Keratinocyte (primary cell): ENCODE data around the gene INSL6. TPM values are rescaled to one million over a fixed set of nuclear protein-coding genes. Genes with fewer than 3 reads are reported as not detected.
"Not testable (repeated sequence)": the region's sequence is repeated elsewhere in the genome, so short reads cannot be mapped to it uniquely, and the experiment has no call there.

Experiments used
- DNase-seq: peaks from one replicate; pipeline ENCODE4 v3.0.0-alpha.2; 2011; ENCODE audit warnings: low read depth, missing footprints, low spot score
- FAIRE-seq: peaks from 2 replicates; lab custom pipeline; 2011; peaks lifted over from hg19 to GRCh38; lab: Jason Lieb, UNC
- H2AFZ ChIP-seq: 2 replicates; pipeline ENCODE4 v1.6.0; 2012; ENCODE audit warnings: low read length, control low read depth, inconsistent platforms; ENCODE audit not compliant: control insufficient read depth
- H3K27ac ChIP-seq: 2 replicates; pipeline ENCODE4 v1.5.1; 2011; ENCODE audit warnings: low read length; ENCODE audit not compliant: control insufficient read depth, insufficient read depth
- H3K27me3 ChIP-seq: 3 replicates; pipeline ENCODE4 v1.6.0; 2011; ENCODE audit warnings: low read length; ENCODE audit not compliant: control insufficient read depth, insufficient read depth; ENCODE audit errors: extremely low read depth
- H3K36me3 ChIP-seq, 2 experiments: 2 replicates in 1 of 2; 3 replicates in 1 of 2; pipeline ENCODE4 v1.5.1; 2011; ENCODE audit warnings: low read length in 2 of 2, mild to moderate bottlenecking in 1 of 2; ENCODE audit not compliant: control insufficient read depth in 2 of 2, insufficient read depth in 2 of 2; ENCODE audit errors: extremely low read depth in 1 of 2
- H3K4me1 ChIP-seq: 3 replicates; pipeline ENCODE4 v1.5.1; 2011; ENCODE audit warnings: low read length; ENCODE audit not compliant: control insufficient read depth, insufficient read depth; ENCODE audit errors: extremely low read depth
- H3K4me2 ChIP-seq: 3 replicates; pipeline ENCODE4 v1.6.0; 2011; ENCODE audit warnings: low read depth, low read length; ENCODE audit not compliant: control insufficient read depth, insufficient read depth; ENCODE audit errors: extremely low read depth
- H3K4me3 ChIP-seq, 3 experiments: fragments of 200-600 bp in 1 of 3; sonication (generic) in 1 of 3; 2 replicates in 2 of 3; 3 replicates in 1 of 3; pipeline ENCODE4 v1.5.1; 2011 to 2016; ENCODE audit warnings: low read length in 3 of 3, mild to moderate bottlenecking in 3 of 3, control low read depth in 2 of 3, inconsistent platforms in 1 of 3, low read depth in 1 of 3, mixed read lengths in 1 of 3, mixed run types in 1 of 3, moderate library complexity in 1 of 3; ENCODE audit not compliant: control insufficient read depth in 2 of 3, insufficient read depth in 2 of 3; ENCODE audit errors: extremely low read depth in 1 of 3
- H3K79me2 ChIP-seq: 2 replicates; pipeline ENCODE4 v1.6.0; 2012; ENCODE audit warnings: low read length; ENCODE audit not compliant: control insufficient read depth, insufficient read depth
- H3K9ac ChIP-seq: 3 replicates; pipeline ENCODE4 v1.6.0; 2011; ENCODE audit warnings: low read length; ENCODE audit not compliant: control insufficient read depth, insufficient read depth; ENCODE audit errors: extremely low read depth
- H3K9me1 ChIP-seq: 3 replicates; pipeline ENCODE4 v1.6.0; 2011; ENCODE audit warnings: low read length; ENCODE audit not compliant: control insufficient read depth, insufficient read depth; ENCODE audit errors: extremely low read depth
- H3K9me3 ChIP-seq: 2 replicates; pipeline ENCODE4 v1.5.1; 2012; ENCODE audit warnings: low read depth, low read length; ENCODE audit not compliant: control insufficient read depth
- H4K20me1 ChIP-seq: 3 replicates; pipeline ENCODE4 v1.6.0; 2011; ENCODE audit warnings: low read length; ENCODE audit not compliant: control insufficient read depth, insufficient read depth; ENCODE audit errors: extremely low read depth
- EZH2 ChIP-seq: IDR thresholded peaks from one replicate; pipeline ENCODE4 v1.6.1; 2012; ENCODE audit warnings: inconsistent platforms, mild to moderate bottlenecking, low read length, moderate library complexity
- dilution Hi-C: fragments of 300-500 bp; cut with MboI; formaldehyde crosslinking; loops from one replicate; pipeline ENCODE4 v1.7.0; 2020; ENCODE audit warnings: low sequenced_read_pairs; ENCODE audit not compliant: extremely low pct_ligation_motif_present
- polyA plus RNA-seq, 5 experiments: library from polyadenylated mRNA; depleted of rRNA in 3 of 5; stranded (reverse) in 3 of 5; stranded (forward) in 1 of 5; unstranded in 1 of 5; fragments of >200 nt; gene quantifications; 1 replicate in 1 of 5; 2 replicates in 3 of 5; 3 replicates in 1 of 5; pipeline versions ENCODE4 v1.2.1 to v1.2.3, GENCODE V29; 2011 to 2012; ENCODE audit warnings: missing spikeins in 2 of 5, low read depth in 1 of 5, low replicate concordance in 1 of 5
- TF ChIP-seq, protein P1 (sequence below), 3 experiments: IDR thresholded peaks in 1 of 3; conservative IDR thresholded peaks in 1 of 3; optimal IDR thresholded peaks in 1 of 3; 2 replicates in 2 of 3; 3 replicates in 1 of 3; pipeline versions ENCODE3 to v1.5.1; 2011; ENCODE audit warnings: low read length in 3 of 3, mild to moderate bottlenecking in 3 of 3, moderate library complexity in 2 of 3, control low read depth in 1 of 3, inconsistent platforms in 1 of 3; ENCODE audit not compliant: insufficient read depth in 2 of 3; ENCODE audit errors: extremely low read depth in 1 of 3

The INSL6 gene
- polyA plus RNA-seq, 1 donor (not counting 4 experiments of a cell fraction or from before 2014, with no cell fraction given): not detected

- Histone ChIP-seq H3K9ac (no peak overlapping the region), H4K20me1 (no peaks in the 10 kb centered on the region), H2AFZ (no peak overlapping the region), H3K4me3 (no peak overlapping the region), H3K4me2 (no peak overlapping the region), H3K79me2 (no peaks in the 10 kb centered on the region), H3K9me3 (no peaks in the 10 kb centered on the region), H3K4me1 (no peaks in the 10 kb centered on the region), H3K36me3 (no peaks in the 10 kb centered on the region), H3K9me1 (no peaks in the 10 kb centered on the region), H3K27me3 (peaks cover 1% of the 10 kb centered on the region), H3K27ac (no peak overlapping the region)
- TF ChIP-seq, protein P1, sequence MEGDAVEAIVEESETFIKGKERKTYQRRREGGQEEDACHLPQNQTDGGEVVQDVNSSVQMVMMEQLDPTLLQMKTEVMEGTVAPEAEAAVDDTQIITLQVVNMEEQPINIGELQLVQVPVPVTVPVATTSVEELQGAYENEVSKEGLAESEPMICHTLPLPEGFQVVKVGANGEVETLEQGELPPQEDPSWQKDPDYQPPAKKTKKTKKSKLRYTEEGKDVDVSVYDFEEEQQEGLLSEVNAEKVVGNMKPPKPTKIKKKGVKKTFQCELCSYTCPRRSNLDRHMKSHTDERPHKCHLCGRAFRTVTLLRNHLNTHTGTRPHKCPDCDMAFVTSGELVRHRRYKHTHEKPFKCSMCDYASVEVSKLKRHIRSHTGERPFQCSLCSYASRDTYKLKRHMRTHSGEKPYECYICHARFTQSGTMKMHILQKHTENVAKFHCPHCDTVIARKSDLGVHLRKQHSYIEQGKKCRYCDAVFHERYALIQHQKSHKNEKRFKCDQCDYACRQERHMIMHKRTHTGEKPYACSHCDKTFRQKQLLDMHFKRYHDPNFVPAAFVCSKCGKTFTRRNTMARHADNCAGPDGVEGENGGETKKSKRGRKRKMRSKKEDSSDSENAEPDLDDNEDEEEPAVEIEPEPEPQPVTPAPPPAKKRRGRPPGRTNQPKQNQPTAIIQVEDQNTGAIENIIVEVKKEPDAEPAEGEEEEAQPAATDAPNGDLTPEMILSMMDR (optimal IDR thresholded peaks at IDR 0.05 in 1 of 3, IDR thresholded peaks at IDR 0.05 in 1 of 3, conservative IDR thresholded peaks at IDR 0.05 in 1 of 3; ENCODE audit: extremely low read depth in 1 of 3, insufficient read depth in 2 of 3, low read length in 3 of 3): peak; percentile 75 to 92 (median 80)
- TF ChIP-seq EZH2: no peak
- DNase-seq (peak; percentile 9), FAIRE-seq (peak; percentile 91)
- dilution Hi-C loops: no loop called here
Observed at GRCh38 chr9:5186416-5187169, 1.2 kb upstream of the INSL6 start.

DNA sequence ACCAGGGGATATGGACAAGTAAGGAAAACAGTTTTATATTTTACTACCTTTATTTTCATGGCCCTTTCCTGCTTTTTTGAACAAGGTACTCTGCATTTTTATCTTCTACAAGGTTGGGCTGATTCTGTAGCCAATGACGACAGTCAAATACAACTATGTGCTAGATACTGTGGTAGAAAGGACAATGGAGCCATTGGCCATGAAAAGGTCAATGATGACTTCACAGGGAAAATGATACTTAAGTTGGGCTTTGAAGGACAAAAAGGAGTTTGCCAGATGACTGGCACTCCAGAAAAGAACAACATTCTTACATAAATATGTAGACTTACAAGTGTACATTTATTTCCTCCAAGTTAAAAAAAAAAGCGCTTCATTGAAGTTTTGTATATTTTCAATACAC lies 663 bp downstream of the INSL6 start:
- DNase-seq: no peak
- Histone ChIP-seq H2AFZ (no peak overlapping the region), H4K20me1 (no peaks in the 10 kb centered on the region), H3K36me3 (no peaks in the 10 kb centered on the region), H3K4me3 (no peak overlapping the region), H3K27ac (no peak overlapping the region), H3K4me2 (no peak overlapping the region), H3K27me3 (no peaks in the 10 kb centered on the region), H3K9ac (no peak overlapping the region), H3K79me2 (no peaks in the 10 kb centered on the region), H3K9me1 (no peaks in the 10 kb centered on the region), H3K4me1 (no peaks in the 10 kb centered on the region), H3K9me3 (no peaks in the 10 kb centered on the region)
- FAIRE-seq: no peak
- TF ChIP-seq, protein P1 (optimal IDR thresholded peaks at IDR 0.05 in 1 of 3, IDR thresholded peaks at IDR 0.05 in 1 of 3, conservative IDR thresholded peaks at IDR 0.05 in 1 of 3; ENCODE audit: extremely low read depth in 1 of 3, insufficient read depth in 2 of 3, low read length in 3 of 3): no peak
- no peak for TF ChIP-seq EZH2
- dilution Hi-C loops: no loop called here

DNA sequence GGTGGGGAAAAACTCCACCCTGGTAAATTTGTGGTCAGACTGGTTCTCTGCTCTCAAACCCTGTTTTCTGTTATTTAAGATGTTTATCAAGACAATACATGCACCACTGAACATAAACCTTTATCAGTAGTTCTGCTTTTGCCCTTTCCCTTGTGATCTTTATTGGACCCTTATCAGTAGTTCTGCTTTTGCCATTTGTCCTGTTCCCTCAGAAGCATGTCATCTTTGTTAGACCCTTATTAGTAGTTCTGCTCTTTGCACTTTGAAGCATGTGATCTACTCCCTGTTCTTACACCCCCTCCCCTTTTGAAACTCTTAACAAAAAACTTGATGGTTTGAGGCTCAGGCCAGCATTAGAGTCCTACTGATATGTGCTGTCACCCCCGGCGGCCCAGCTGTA lies 4.8 kb downstream of the INSL6 start:
- H2AFZ ChIP-seq, H3K9ac ChIP-seq, DNase-seq, H3K9me3 ChIP-seq, H3K79me2 ChIP-seq, H3K27me3 ChIP-seq, H3K4me3 ChIP-seq, dilution Hi-C loops, FAIRE-seq, H3K36me3 ChIP-seq, H4K20me1 ChIP-seq, H3K9me1 ChIP-seq, H3K4me1 ChIP-seq, H3K4me2 ChIP-seq, H3K27ac ChIP-seq: not testable (repeated sequence)
